ENCODE measurements around the gene CYP4A22. TPM values are rescaled to one million over a fixed set of nuclear protein-coding genes. Genes with fewer than 3 reads are reported as not detected.

CYP4A22 gene
- total RNA-seq, 2 experiments from 2014 or later, result not detected

- no peak overlapping the region for H3K4me3 Mint-ChIP-seq
- no peak for DNase-seq
- POLR2A ChIA-PET, result no interaction called here
- CTCF ChIA-PET, result interaction anchor here (1.0 to 1.5 kb wide), 4 partner anchors 10 to 263 kb away, joined by 3 to 5 read pairs (median 3); partner anchors contain the start of gene FOXD2
- no peak overlapping the region for H3K27ac Mint-ChIP-seq
- H3K27me3 Mint-ChIP-seq, result peaks cover 24% of the 10 kb centered on the region
- peaks cover 7% of the 10 kb centered on the region for H3K4me1 Mint-ChIP-seq
- no peaks in the 10 kb centered on the region for H3K9me3 Mint-ChIP-seq
- no peaks in the 10 kb centered on the region for H3K36me3 Mint-ChIP-seq (ENCODE audit: low read depth)
Observed at GRCh38 chr1:47174656-47175020, 37.4 kb downstream of the CYP4A22 start.

- peak; percentile 56 for DNase-seq
- CTCF ChIA-PET, result interaction anchor here (1.0 to 2.3 kb wide), 5 partner anchors 10 to 262 kb away, joined by 3 to 6 read pairs (median 3); partner anchors contain the start of gene FOXD2
- Mint-ChIP-seq H3K36me3 (ENCODE audit: low read depth) (no peaks in the 10 kb centered on the region), H3K4me1 (peaks cover 8% of the 10 kb centered on the region), H3K4me3 (no peak overlapping the region), H3K9me3 (no peaks in the 10 kb centered on the region), H3K27me3 (peaks cover 25% of the 10 kb centered on the region), H3K27ac (no peak overlapping the region)
- POLR2A ChIA-PET, result no interaction called here
Observed at GRCh38 chr1:47175227-47175934, 38.1 kb downstream of the CYP4A22 start.

DNA sequence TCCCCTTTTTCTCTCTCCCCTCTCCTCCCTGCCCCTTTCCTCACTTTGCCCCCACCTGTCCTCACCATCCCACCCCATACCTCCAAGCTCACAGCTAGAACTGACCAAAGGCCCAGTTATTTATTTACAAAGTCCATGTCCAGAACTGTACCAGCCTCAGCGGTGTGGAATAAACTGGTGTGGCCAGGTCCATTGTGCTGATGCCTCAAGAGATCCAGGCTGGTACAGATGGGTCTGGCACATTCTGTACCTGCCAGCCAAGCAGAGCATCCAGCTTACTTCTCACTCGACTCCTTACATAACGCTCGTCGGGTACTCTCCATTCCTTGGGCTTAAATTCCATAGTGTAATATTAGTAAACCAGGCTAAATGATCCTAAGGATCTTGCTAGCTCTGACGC, 40.8 kb downstream of the CYP4A22 start:
- no peak for DNase-seq
- ChIA-PET CTCF (interaction anchor here (0.8 to 2.8 kb wide), 7 partner anchors 12 to 260 kb away, joined by 3 to 23 read pairs (median 8); partner anchors contain the start of genes FOXD2 and PDZK1IP1), POLR2A (no interaction called here)
- no peaks in the 10 kb centered on the region for H3K36me3 Mint-ChIP-seq (ENCODE audit: low read depth)
- H3K27ac Mint-ChIP-seq, result no peak overlapping the region
- H3K27me3 Mint-ChIP-seq, result peaks cover 30% of the 10 kb centered on the region
- no peak overlapping the region for H3K4me3 Mint-ChIP-seq
- H3K9me3 Mint-ChIP-seq, result no peaks in the 10 kb centered on the region
- peaks cover 8% of the 10 kb centered on the region for H3K4me1 Mint-ChIP-seq

DNA sequence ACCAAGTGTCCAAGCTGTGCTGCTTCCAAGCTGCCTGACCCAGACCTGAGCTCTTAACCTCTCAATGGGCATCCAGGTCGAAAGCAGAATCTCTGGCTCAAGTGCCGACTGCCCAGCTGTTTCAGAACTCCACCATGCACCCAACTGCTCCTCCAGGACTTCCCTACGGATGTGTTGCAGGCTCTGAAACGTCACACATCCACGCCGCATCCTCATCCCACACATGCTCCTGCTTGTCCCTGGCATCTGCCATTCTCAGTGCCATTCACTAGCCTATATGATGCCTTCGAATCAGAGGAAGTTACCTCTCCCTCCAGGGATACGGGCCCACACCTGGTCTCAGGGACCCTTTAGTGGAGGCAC, 41.4 kb downstream of the CYP4A22 start:
- CTCF ChIA-PET, result interaction anchor here (0.6 to 2.8 kb wide), 16 partner anchors 9 to 822 kb away, joined by 3 to 23 read pairs (median 5); partner anchors contain the start of genes FOXD2 and PDZK1IP1
- H3K4me3 Mint-ChIP-seq, result peak overlapping the region; percentile 71
- H3K27ac Mint-ChIP-seq, result no peak overlapping the region
- no peaks in the 10 kb centered on the region for H3K9me3 Mint-ChIP-seq
- POLR2A ChIA-PET, result no interaction called here
- peaks cover 30% of the 10 kb centered on the region for H3K27me3 Mint-ChIP-seq
- DNase-seq, result no peak
- H3K36me3 Mint-ChIP-seq (ENCODE audit: low read depth), result no peaks in the 10 kb centered on the region
- H3K4me1 Mint-ChIP-seq, result peaks cover 8% of the 10 kb centered on the region

- H3K36me3 Mint-ChIP-seq (ENCODE audit: low read depth), result no peaks in the 10 kb centered on the region
- ChIA-PET POLR2A (interaction anchor here (0.5 kb wide), 1 partner anchor 76 kb away, joined by 5 read pairs; no protein-coding TSS in a partner anchor), CTCF (interaction anchor here (0.6 to 2.8 kb wide), 21 partner anchors 9 to 823 kb away, joined by 3 to 23 read pairs (median 4); partner anchors contain the start of genes FOXD2 and PDZK1IP1)
- no peaks in the 10 kb centered on the region for H3K9me3 Mint-ChIP-seq
- DNase-seq, result peak; percentile 82
- peak overlapping the region; percentile 87 for H3K27ac Mint-ChIP-seq
- H3K4me3 Mint-ChIP-seq, result peak overlapping the region; percentile 71
- peaks cover 26% of the 10 kb centered on the region for H3K27me3 Mint-ChIP-seq
- H3K4me1 Mint-ChIP-seq, result peaks cover 8% of the 10 kb centered on the region
Observed at GRCh38 chr1:47179017-47179987, 42.1 kb downstream of the CYP4A22 start.

- Mint-ChIP-seq H3K9me3 (no peaks in the 10 kb centered on the region), H3K4me1 (peaks cover 8% of the 10 kb centered on the region), H3K36me3 (ENCODE audit: low read depth) (no peaks in the 10 kb centered on the region), H3K27ac (peak overlapping the region; percentile 2), H3K4me3 (no peak overlapping the region), H3K27me3 (peaks cover 21% of the 10 kb centered on the region)
- POLR2A ChIA-PET, result interaction anchor here (0.5 kb wide), 1 partner anchor 77 kb away, joined by 5 read pairs; no protein-coding TSS in a partner anchor
- no peak for DNase-seq
- CTCF ChIA-PET, result interaction anchor here (0.9 to 2.8 kb wide), 9 partner anchors 8 to 546 kb away, joined by 4 to 23 read pairs (median 8); partner anchors contain the start of genes FOXD2 and PDZK1IP1
Observed at GRCh38 chr1:47179988-47180563, 42.8 kb downstream of the CYP4A22 start.

- Mint-ChIP-seq H3K27ac (peak overlapping the region; percentile 2), H3K4me1 (peaks cover 8% of the 10 kb centered on the region), H3K27me3 (peaks cover 17% of the 10 kb centered on the region), H3K4me3 (no peak overlapping the region), H3K36me3 (ENCODE audit: low read depth) (no peaks in the 10 kb centered on the region), H3K9me3 (no peaks in the 10 kb centered on the region)
- ChIA-PET POLR2A (no interaction called here), CTCF (interaction anchor here (0.7 to 2.8 kb wide), 3 partner anchors 9 to 31 kb away, joined by 4 to 11 read pairs (median 5); partner anchors contain the start of gene PDZK1IP1)
- DNase-seq, result no peak
Observed at GRCh38 chr1:47180603-47181094, 43.4 kb downstream of the CYP4A22 start.

DNA sequence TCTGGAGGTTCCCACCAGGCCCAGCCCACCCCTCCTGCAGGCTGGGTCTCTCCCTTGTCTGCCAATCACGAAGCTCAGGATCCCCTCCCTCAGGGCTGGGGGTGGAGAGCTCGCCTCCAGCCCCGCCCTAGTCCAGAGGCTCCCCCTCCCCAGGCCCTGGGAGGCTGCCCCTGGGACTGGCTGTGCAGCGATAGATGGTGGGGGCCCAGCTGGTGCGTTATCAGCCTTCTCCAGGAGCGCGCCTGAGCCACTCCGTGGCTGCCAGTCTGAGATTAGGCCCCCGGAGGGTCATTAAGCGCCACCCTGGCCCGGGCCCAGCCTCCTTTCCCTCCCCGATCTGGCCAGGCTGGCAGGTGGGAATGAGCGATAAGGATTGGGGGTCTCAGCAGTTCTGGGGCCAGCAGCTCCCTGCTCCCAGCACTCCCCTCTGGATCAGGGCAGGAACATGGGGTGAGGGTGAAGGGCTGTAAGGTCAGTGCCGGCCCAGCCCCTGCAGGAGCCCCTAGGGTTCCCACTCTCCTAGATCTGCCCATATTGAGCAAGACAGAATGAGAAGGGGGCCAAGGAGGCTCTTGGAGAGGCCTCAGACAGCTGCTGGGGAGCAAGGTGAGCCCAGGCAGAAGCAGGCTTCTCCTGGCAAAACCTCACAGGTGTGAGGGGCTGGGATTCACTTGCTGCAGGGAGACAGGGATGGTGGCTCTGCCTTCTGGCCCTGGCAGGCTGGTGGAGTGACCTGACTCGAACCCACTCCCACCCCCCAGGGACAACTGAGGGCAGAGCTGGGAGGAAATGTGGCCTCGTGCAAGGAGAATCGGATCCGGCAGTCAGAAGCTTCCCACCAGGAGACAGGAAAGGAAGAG, 44.1 kb downstream of the CYP4A22 start:
- peaks cover 15% of the 10 kb centered on the region for H3K27me3 Mint-ChIP-seq
- no peaks in the 10 kb centered on the region for H3K36me3 Mint-ChIP-seq (ENCODE audit: low read depth)
- H3K27ac Mint-ChIP-seq, result no peak overlapping the region
- POLR2A ChIA-PET, result no interaction called here
- H3K4me3 Mint-ChIP-seq, result no peak overlapping the region
- CTCF ChIA-PET, result interaction anchor here (0.7 to 1.2 kb wide), 3 partner anchors 12 to 31 kb away, joined by 3 to 5 read pairs (median 4); no protein-coding TSS in a partner anchor
- peaks cover 8% of the 10 kb centered on the region for H3K4me1 Mint-ChIP-seq
- no peaks in the 10 kb centered on the region for H3K9me3 Mint-ChIP-seq
- DNase-seq, result no peak

GRCh38 chr1:47181955-47182675, 44.9 kb downstream of the CYP4A22 start:
- Mint-ChIP-seq H3K4me1 (peaks cover 8% of the 10 kb centered on the region), H3K27me3 (peaks cover 15% of the 10 kb centered on the region), H3K27ac (no peak overlapping the region), H3K36me3 (ENCODE audit: low read depth) (no peaks in the 10 kb centered on the region), H3K4me3 (no peak overlapping the region), H3K9me3 (no peaks in the 10 kb centered on the region)
- ChIA-PET CTCF (interaction anchor here (0.8 to 3.2 kb wide), 2 partner anchors 11 kb away, joined by 3 to 23 read pairs; no protein-coding TSS in a partner anchor), POLR2A (no interaction called here)
- DNase-seq, result no peak

- no peak overlapping the region for H3K4me3 Mint-ChIP-seq
- H3K27ac Mint-ChIP-seq, result no peak overlapping the region
- CTCF ChIA-PET, result interaction anchor here (1.3 to 3.2 kb wide), 2 partner anchors 11 to 80 kb away, joined by 5 to 23 read pairs; no protein-coding TSS in a partner anchor
- no peaks in the 10 kb centered on the region for H3K36me3 Mint-ChIP-seq (ENCODE audit: low read depth)
- no peak for DNase-seq
- H3K9me3 Mint-ChIP-seq, result no peaks in the 10 kb centered on the region
- peaks cover 8% of the 10 kb centered on the region for H3K4me1 Mint-ChIP-seq
- POLR2A ChIA-PET, result no interaction called here
- H3K27me3 Mint-ChIP-seq, result peaks cover 15% of the 10 kb centered on the region
Observed at GRCh38 chr1:47182676-47183235, 45.5 kb downstream of the CYP4A22 start.
